Activated T-cell treated with anti-CD3 and anti-CD28 coated beads, Interleukin-2, amount 50 U/mL, for 4 hours (primary cell): Measurements from ENCODE around the gene P3R3URF. TPM values are rescaled to one million over a fixed set of nuclear protein-coding genes. Genes with fewer than 3 reads are reported as not detected.
A peak's percentile ranks its signal among the peaks of the same experiment; 100 is the strongest.

Experiments used
- ATAC-seq, 2 donors: fragments of 200-7000 bp; cut with Tn5 transposase; one replicate each; pipeline ENCODE4 v1.10.0; 2021
- DNase-seq: peaks from one replicate; pipeline ENCODE4 v3.0.0-alpha.2; 2020
- H3K27me3 Mint-ChIP-seq: one replicate; pipeline ENCODE4 v1.8.0; 2021; ENCODE audit warnings: low read depth, mixed read lengths
- H3K36me3 Mint-ChIP-seq: one replicate; pipeline ENCODE4 v1.8.0; 2022; ENCODE audit warnings: mixed read lengths; ENCODE audit not compliant: insufficient read depth
- H3K4me1 Mint-ChIP-seq: one replicate; pipeline ENCODE4 v1.8.0; 2021; ENCODE audit warnings: low read depth, mixed read lengths
- H3K4me3 Mint-ChIP-seq: one replicate; pipeline ENCODE4 v1.8.0; 2021; ENCODE audit warnings: mild to moderate bottlenecking, moderate library complexity, mixed read lengths
- H3K9me3 Mint-ChIP-seq: one replicate; pipeline ENCODE4 v1.8.0; 2021; ENCODE audit warnings: mixed read lengths
- total RNA-seq, 3 donors: library from RNA; stranded (reverse); gene quantifications; one replicate each; pipeline ENCODE4 v1.2.1, GENCODE V29; 2021

The P3R3URF gene
- total RNA-seq, 3 donors from 2014 or later = not detected

DNA sequence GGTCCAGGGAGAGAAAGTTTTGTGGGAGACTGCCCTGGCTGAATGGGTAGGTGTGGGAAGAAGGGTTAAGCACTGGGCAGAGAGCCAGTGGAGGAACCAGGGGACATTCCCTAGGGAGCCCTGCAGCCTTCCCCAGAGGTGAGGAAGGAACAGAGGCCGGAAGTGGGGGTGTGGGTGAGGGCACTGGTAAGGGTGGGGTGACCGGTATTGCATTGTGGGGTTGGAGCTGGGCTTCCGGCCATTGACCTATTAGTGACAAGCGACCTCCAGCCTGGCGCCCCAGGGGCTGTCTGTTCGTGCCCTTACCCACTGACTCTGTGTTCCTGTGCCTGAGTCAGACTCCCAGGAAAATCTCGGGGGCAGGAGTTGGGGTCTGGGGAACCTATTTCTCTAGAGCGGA is 4.9 kb downstream of the P3R3URF start:
- ATAC-seq = no peak
- H3K9me3 Mint-ChIP-seq = no peaks in the 10 kb centered on the region
- no peaks in the 10 kb centered on the region for H3K36me3 Mint-ChIP-seq
- H3K27me3 Mint-ChIP-seq = peaks cover 5% of the 10 kb centered on the region
- peaks cover 15% of the 10 kb centered on the region for H3K4me1 Mint-ChIP-seq
- DNase-seq = no peak
- no peak overlapping the region for H3K4me3 Mint-ChIP-seq

DNA sequence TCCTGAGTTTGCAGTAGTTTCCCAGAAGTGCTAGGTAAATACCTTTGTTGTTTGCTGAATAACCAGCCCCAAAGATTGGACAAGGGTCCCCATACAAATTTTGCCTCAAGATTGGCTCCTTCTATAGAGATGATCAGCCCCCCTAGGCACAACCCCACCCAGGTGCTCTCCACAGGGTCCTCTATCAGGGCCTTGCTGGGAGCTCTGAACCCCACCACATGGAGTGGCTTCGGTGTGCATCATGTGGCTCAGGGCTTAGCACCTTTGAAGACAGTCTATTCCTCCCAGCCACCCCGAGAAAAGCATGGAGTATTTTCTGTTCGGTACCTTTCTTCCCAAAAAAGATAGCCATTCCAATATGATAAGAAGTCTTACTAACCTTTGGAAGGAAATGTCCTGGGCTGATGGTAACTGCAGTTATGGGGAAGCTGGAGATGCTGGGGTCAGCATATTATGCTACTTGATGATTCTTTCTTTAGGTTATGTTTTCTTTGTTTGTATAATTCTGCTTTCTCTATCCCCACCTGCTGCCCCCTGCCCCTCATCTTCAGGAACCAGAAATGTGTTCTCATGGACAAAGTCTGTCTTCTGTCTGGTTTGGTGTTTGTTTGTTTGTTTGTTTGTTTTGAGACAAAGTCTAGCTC is 6.4 kb downstream of the P3R3URF start:
- H3K27me3 Mint-ChIP-seq = peaks cover 5% of the 10 kb centered on the region
- H3K4me3 Mint-ChIP-seq = no peak overlapping the region
- no peaks in the 10 kb centered on the region for H3K9me3 Mint-ChIP-seq
- no peak for DNase-seq
- peaks cover 18% of the 10 kb centered on the region for H3K4me1 Mint-ChIP-seq
- ATAC-seq = no peak
- no peaks in the 10 kb centered on the region for H3K36me3 Mint-ChIP-seq

DNA sequence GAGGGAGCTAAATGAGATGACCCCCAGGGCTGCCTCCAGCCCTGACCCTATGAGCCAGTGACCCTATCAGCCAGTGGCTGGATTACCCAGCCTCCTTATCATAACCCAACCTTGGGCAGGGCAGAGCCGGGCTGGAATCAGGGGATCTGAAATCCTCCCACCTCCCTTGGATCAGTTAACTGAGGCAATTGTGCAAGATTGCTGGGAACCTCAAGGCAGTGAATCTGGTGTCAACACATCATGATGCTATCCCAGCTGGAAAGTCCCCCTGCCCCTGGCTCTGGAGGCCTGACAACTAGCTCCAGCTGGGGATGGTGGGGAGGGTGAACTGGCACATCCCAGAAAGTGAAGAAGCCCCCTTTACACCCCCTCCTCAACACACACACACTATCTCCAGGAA is 7.8 kb downstream of the P3R3URF start:
- DNase-seq (no peak), ATAC-seq (no peak)
- no peak overlapping the region for H3K4me3 Mint-ChIP-seq
- peaks cover 9% of the 10 kb centered on the region for H3K27me3 Mint-ChIP-seq
- H3K36me3 Mint-ChIP-seq = no peaks in the 10 kb centered on the region
- no peaks in the 10 kb centered on the region for H3K9me3 Mint-ChIP-seq
- H3K4me1 Mint-ChIP-seq = peaks cover 18% of the 10 kb centered on the region

DNA sequence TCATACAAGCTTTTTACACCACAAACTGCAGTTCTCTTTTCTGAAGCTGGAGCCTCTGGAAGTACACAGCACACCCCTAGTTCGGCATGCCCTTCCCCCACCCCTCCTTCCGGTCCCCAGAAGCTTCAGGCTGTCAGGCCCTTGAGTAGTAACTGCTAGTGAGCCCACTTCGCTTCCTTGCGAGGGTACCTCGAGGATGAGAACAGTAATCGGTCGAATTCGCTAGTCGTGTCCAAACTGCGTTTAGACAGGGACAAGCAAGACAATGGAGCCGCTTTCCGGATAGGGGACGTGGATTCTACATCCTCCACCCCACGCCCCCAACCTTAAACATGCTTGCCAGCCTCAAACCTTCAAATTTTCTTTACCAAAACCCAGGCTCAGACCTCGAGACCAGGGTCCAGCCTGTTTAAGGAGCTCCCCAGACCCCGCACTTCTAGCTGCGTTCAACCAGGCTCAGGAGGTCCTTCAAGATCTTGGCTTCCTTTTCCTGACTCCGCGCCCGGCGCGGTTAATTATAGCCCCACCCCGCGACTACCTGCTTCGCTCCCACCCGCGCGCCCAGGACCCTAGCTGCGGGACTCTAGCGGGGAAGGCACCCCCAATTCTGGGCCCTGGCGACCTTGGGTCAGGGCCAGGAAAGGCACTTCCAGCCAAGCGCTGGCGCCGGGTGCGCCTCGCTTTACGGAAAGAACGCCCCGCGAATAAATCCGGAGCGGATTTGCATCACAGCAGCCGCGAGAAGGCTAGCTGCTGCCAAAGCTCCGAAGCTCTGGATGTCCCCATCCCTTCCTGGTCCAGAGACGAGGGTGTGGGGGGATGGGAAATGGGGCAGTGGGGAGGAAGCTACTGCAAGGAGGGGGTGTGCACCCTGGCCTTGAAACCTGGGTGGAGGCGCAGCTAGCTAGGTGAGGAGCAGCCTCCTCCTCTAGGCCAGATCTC is 9.5 kb downstream of the P3R3URF start:
- Mint-ChIP-seq H3K36me3 (no peaks in the 10 kb centered on the region), H3K4me3 (peak overlapping the region; percentile 84), H3K9me3 (no peaks in the 10 kb centered on the region), H3K27me3 (peaks cover 6% of the 10 kb centered on the region), H3K4me1 (peaks cover 18% of the 10 kb centered on the region)
- DNase-seq (peak; percentile 33), ATAC-seq (peak; percentile 75 to 79)

DNA sequence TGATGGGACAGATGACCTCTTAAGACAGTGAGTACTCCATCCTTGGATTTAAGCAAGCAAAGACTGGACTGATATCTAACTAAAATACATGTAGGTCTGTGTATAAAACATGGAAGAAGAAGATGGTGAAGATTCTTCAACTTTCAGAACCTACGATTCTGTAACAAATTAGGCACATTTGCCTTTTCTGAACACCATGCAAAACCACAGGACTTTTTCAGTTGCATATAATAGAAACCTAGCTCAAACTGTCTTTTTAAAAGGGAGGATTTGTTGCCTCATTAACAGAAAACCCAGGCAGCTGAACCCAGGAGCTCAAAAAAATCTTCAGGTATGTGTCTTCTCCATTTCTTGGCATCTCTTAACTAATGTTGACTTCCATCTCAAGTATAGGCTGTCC is 16.1 kb downstream of the P3R3URF start:
- no peaks in the 10 kb centered on the region for H3K4me1 Mint-ChIP-seq
- DNase-seq (no peak), ATAC-seq (no peak)
- H3K9me3 Mint-ChIP-seq = no peaks in the 10 kb centered on the region
- H3K36me3 Mint-ChIP-seq = no peaks in the 10 kb centered on the region
- no peak overlapping the region for H3K4me3 Mint-ChIP-seq
- peaks cover 3% of the 10 kb centered on the region for H3K27me3 Mint-ChIP-seq

DNA sequence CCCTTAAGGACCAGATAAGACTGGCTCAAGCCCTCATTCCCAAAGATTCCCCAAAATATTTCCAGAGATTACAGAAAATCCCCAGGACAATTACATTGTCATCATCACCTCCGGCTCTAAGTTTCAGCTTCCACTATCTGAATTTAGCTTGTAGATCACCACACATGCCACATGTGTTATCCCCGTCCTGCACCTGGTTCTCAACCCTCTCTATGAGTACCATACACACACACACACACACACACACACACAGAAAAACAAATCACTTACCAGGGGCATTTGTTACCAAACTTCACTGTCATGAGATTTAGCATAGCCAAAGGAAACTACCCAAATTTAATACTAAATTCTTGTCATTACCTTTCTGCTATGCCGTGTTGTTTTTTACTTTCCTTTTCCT is 16.8 kb downstream of the P3R3URF start:
- Mint-ChIP-seq H3K27me3 (peaks cover 3% of the 10 kb centered on the region), H3K9me3 (no peaks in the 10 kb centered on the region)
- ATAC-seq = no peak

DNA sequence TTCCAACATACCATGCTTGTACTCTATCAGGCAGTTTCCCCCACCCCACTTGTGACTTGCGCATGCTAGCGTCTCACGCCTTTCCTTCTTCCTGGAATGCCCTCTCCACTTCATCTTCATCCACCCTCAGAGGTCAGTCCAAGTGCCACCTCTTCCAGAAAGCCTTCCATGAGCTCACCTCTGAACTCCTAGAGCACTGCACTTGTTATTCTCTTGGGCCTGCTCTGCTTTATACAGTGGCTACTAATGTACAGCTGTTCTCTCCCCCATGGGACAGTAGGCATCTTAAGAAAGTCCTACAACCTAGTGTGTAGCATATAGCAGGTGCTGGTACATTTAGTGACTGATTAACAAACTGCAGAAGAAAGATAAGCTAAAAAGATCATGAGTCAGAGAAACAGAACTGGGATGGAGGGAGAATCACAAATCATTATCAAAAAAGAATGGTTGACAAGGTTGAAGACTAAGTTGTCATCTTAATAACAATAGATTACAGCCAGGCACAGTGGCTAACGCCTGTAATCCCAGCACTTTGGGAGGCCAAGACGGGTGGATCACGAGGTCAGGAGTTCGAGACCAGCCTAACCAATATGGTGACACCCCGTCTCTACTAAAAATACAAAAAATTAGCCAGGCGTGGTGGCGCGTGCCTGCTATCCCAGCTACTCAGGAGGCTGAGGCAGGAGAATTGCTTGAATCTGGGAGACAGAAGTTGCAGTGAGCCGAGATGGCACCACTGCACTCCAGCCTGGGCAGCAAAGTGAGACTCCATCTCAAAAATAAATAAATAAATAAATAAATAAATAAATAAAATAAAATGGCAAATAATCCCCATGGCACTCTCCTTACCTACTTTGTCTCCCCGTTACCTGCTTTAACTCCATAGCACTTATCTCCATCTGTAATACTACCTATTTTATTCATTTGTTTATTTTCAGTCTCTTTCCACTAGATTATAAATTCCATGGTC is 17.7 kb downstream of the P3R3URF start:
- Mint-ChIP-seq H3K27me3 (no peaks in the 10 kb centered on the region), H3K36me3 (no peaks in the 10 kb centered on the region), H3K9me3 (no peaks in the 10 kb centered on the region), H3K4me1 (no peaks in the 10 kb centered on the region), H3K4me3 (no peak overlapping the region)
- DNase-seq (no peak), ATAC-seq (no peak)

More for the DNA sequence above, 16.8 kb downstream of the P3R3URF start:
- H3K36me3 Mint-ChIP-seq = no peaks in the 10 kb centered on the region
- DNase-seq = no peak
- no peaks in the 10 kb centered on the region for H3K4me1 Mint-ChIP-seq
- H3K4me3 Mint-ChIP-seq = no peak overlapping the region

DNA sequence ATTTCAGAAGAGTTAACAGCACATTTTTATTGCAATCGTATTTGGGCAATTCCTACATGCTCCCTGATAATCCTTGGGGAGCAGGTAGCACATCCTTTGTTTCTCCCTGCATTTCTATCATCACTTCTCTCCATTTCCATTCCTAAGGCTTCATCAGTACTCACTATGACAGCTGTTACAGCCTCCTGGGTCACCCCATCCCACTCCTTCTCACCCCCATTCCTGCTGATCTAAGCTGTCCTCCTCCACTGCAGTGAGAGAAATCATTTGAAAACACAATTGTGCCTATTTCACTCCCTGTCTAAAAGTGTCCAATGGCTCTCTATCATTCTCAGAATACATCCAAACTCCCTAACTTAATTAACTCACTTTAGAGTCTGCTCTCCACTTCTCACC is 18.4 kb downstream of the P3R3URF start:
- no peak for DNase-seq
- Mint-ChIP-seq H3K27me3 (no peaks in the 10 kb centered on the region), H3K9me3 (no peaks in the 10 kb centered on the region), H3K4me3 (no peak overlapping the region), H3K4me1 (no peaks in the 10 kb centered on the region), H3K36me3 (no peaks in the 10 kb centered on the region)
- ATAC-seq = no peak

DNA sequence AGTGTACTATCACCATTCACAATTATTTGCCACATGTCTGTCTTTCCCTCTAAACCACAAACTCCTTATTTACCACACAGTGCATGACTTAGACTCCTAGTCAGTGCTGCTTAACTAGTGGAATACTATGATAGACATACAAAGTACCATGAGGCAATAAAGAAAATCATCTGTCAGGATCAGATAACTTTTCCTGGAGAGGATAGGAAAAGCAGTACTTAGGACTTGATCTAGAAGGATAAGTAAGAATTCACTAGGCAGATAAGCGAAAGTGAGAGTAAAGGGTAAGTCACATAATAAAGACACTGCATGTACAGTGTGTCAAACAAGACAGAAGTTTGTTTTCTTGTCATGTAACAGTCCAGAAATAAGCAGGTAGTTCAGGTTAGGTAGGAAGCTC is 22.6 kb downstream of the P3R3URF start:
- no peak for ATAC-seq
- Mint-ChIP-seq H3K4me1 (no peaks in the 10 kb centered on the region), H3K4me3 (no peak overlapping the region), H3K27me3 (no peaks in the 10 kb centered on the region), H3K36me3 (no peaks in the 10 kb centered on the region), H3K9me3 (no peaks in the 10 kb centered on the region)
- DNase-seq = no peak

DNA sequence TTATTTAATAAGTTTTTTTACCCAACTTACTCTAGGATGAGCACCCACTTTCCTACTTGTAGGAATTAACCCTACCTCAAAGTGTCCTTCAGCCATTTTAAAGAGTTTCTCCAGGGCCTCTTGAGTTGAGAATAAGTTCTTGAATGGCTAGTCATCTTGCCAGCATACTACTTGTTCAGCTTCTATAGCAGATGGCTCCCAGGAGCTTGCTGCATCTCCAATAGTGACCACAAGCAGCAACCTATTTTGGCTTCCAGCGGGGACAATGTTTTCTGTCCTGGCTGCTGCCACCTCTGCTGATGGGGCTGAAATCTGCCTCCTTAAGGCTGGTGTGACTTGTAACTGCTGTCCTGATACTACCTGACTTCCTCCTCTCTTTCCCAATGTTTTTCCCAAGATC is 23.1 kb downstream of the P3R3URF start:
- Mint-ChIP-seq H3K27me3 (no peaks in the 10 kb centered on the region), H3K4me3 (no peak overlapping the region), H3K4me1 (no peaks in the 10 kb centered on the region)

DNA sequence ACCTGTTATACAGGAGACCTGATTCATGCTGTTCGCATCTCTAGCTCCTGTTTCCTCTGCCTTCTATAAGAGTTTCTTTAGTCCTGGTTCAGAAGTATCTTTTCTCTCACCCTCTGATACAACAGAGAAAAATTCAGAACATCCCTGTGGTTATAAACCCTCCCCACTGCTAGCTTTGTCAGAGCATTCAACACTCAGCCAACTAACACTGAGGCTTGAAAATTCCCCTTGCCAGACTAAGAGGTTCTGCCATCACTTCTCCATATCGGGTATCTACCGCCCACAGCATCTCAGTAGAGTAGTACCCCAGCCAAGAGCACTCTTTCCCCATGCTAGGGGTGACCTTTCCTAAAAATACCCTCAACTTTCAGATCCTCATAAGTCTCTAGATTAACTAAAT is 24.3 kb downstream of the P3R3URF start:
- Mint-ChIP-seq H3K9me3 (no peaks in the 10 kb centered on the region), H3K4me1 (no peaks in the 10 kb centered on the region), H3K4me3 (no peak overlapping the region), H3K27me3 (no peaks in the 10 kb centered on the region), H3K36me3 (no peaks in the 10 kb centered on the region)
- ATAC-seq (no peak), DNase-seq (no peak)

More for the DNA sequence above, 23.1 kb downstream of the P3R3URF start:
- DNase-seq (no peak), ATAC-seq (no peak)
- no peaks in the 10 kb centered on the region for H3K9me3 Mint-ChIP-seq
- no peaks in the 10 kb centered on the region for H3K36me3 Mint-ChIP-seq

DNA sequence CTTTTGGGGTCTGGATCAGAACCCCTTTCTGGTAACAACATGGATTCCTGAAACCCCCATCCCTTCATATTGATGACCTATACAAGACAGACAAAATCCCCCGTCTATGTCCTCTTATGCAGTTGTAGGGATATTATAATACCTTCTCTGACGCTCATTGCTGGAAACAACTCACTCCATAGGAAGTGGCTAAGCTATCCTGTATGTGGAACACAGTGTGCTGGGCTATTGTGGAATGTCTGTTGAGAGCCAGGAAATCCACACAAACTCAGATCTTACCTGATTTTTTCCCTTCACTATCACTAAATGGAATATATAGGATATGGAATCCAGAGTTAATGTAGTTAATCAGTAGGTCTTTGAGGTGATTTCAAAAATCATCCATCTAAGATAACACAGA is 26.2 kb downstream of the P3R3URF start:
- Mint-ChIP-seq H3K27me3 (peaks cover 2% of the 10 kb centered on the region), H3K36me3 (no peaks in the 10 kb centered on the region), H3K4me3 (no peak overlapping the region), H3K4me1 (no peaks in the 10 kb centered on the region), H3K9me3 (no peaks in the 10 kb centered on the region)
- DNase-seq (no peak), ATAC-seq (no peak)

DNA sequence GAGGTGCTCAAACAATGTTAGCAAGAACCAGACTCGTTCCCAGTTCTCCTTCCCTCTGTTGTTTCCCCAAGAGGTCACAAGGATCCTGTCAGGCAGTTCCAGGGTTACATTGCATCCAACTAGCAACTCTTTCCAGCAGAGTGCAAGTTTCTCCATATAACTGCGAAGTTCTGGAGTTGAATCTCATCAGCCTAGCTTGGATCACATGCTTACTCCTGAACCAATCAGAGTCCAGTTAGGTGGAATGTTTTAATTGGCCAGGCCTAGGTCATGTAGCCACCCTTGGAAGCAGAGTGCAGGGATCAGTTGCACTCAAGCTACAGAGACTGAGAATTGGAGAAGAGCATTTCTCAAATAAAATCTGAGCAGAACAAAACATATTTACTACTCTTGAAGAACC is 28.0 kb downstream of the P3R3URF start:
- no peaks in the 10 kb centered on the region for H3K4me1 Mint-ChIP-seq
- no peak for ATAC-seq
- H3K36me3 Mint-ChIP-seq = no peaks in the 10 kb centered on the region

DNA sequence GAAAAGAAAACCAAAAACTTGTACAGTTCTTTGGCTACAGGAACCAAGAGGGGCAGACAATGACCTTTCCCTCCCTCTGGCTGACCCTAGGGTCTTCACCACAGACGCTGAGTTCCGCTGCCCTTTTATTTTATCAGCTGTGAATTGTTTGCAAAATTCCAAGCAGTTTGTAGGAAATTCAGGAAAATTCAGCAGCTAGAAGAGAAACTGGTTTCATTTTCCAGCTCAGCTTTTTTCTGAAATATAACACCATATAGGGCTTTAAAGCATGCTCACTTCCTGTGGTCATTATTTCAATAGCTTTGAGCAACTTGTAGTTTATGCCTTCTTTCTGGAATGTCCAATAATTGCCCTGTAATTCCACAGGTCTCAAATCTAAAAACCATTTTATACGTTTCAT is 38.4 kb downstream of the P3R3URF start:
- Mint-ChIP-seq H3K4me3 (no peak overlapping the region), H3K9me3 (no peaks in the 10 kb centered on the region), H3K27me3 (peaks cover 9% of the 10 kb centered on the region), H3K36me3 (no peaks in the 10 kb centered on the region), H3K4me1 (peaks cover 9% of the 10 kb centered on the region)
- ATAC-seq = no peak
- no peak for DNase-seq

More for the DNA sequence above, 28.0 kb downstream of the P3R3URF start:
- H3K9me3 Mint-ChIP-seq = no peaks in the 10 kb centered on the region
- no peak for DNase-seq
- no peak overlapping the region for H3K4me3 Mint-ChIP-seq
- peaks cover 2% of the 10 kb centered on the region for H3K27me3 Mint-ChIP-seq
